ENCODE results near the gene MAPK4.

DNA sequence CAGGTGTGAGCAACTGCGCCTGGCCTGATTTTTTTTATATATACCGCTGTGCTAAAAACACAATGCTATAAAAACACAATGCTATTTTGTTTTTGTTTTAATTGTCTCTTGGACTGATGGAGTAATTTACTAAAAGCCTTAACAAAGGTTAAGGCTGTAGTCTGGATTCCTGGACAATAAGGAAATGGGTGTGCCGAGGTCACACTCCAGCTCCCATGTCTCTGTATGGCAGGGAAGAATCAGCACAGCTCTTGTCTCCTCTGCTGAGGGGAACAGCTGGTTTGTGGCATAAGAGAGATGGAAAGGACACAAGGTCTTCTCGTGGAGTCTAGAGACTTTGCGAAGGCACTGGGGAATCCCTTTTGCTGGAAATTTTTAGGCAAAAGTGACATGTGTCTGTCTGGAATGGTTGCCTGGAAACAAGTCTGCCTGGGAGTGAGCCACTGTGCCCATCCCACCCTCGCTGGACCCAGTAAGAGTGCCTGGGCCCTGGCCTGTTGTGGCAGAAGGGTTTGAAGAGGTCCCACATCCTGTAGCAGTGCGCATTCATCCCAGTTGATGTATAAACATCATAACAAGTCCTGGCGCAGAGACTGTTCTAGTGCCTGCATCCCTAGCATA, 73.1 kb downstream of the MAPK4 start:
- no peak for TF ChIP-seq CTCF (IDR thresholded peaks at IDR 0.05; ENCODE audit: insufficient read depth, low read length, poor library complexity, severe bottlenecking)
- TF ChIP-seq EZH2phosphoT487 (conservative IDR thresholded peaks at IDR 0.05; ENCODE audit: low read length) = no peak

Data from SU-DHL-6 (cell line).